Esophagus muscularis mucosa (tissue), 4 donors: ENCODE measurements around the gene TBX18. TPM values are rescaled to one million over a fixed set of nuclear protein-coding genes. Genes with fewer than 3 reads are reported as not detected.

ENCODE experiments used
- DNase-seq: peaks from one replicate; pipeline ENCODE4 v3.0.0-alpha.2; 2017; ENCODE audit errors: extremely low spot score
- H3K27ac ChIP-seq, 4 donors: fragments of 200-600 bp; sonication (generic); replicated peaks in 1 of 4; 1 replicate in 3 of 4; 2 replicates in 1 of 4; pipeline ENCODE4 v1.5.1; 2016 to 2019; ENCODE audit warnings: mild to moderate bottlenecking in 1 of 4
- H3K27me3 ChIP-seq, 4 donors: fragments of 200-600 bp; sonication (generic); one replicate each; pipeline versions ENCODE4 v1.5.1 to v1.6.0; 2016 to 2019
- H3K36me3 ChIP-seq, 4 donors: fragments of 200-600 bp; sonication (generic); one replicate each; pipeline ENCODE4 v1.5.1; 2016 to 2019
- H3K4me1 ChIP-seq, 4 donors: fragments of 200-600 bp; sonication (generic); one replicate each; pipeline ENCODE4 v1.5.1; 2016 to 2019
- H3K4me3 ChIP-seq, 4 donors: fragments of 200-600 bp; sonication (generic); 1 replicate in 2 of 4; 2 replicates in 2 of 4; pipeline ENCODE4 v1.5.1; 2016 to 2019; ENCODE audit warnings: mild to moderate bottlenecking in 4 of 4, moderate library complexity in 1 of 4
- H3K9me3 ChIP-seq, 4 donors: fragments of 200-600 bp; sonication (generic); 1 replicate in 3 of 4; 2 replicates in 1 of 4; pipeline ENCODE4 v1.5.1; 2016 to 2019
- EP300 ChIP-seq: sonication (generic); formaldehyde crosslinking; IDR thresholded peaks from one replicate; pipeline ENCODE4 v1.6.1; 2017; ENCODE audit warnings: antibody characterized with exemption
- POLR2A ChIP-seq: fragments of 450-650 bp; IDR thresholded peaks from one replicate; pipeline ENCODE4 v1.6.1; 2017; ENCODE audit warnings: antibody characterized with exemption, moderate library complexity, mild to moderate bottlenecking, low read depth
- POLR2AphosphoS5 ChIP-seq, 2 donors: sonication (generic); formaldehyde crosslinking; IDR thresholded peaks; one replicate each; pipeline ENCODE4 v1.6.1; 2017; ENCODE audit warnings: antibody characterized with exemption in 2 of 2
- WGBS: methylation state at CpG from one replicate; pipeline ENCODE4 v1.1.5; 2018; 5-methylcytosine and 5-hydroxymethylcytosine counted together
- intact Hi-C: fragments of 100-400 bp; cut with DNase I; formaldehyde crosslinking; loops from one replicate; pipeline ENCODE4 v1.15.1; 2023
- total RNA-seq, 4 donors: library from RNA; depleted of rRNA; stranded (reverse); fragments of >200 nt; gene quantifications; one replicate each; pipeline versions ENCODE4 v1.1.0 to v1.2.1, GENCODE V29; 2016
- TF ChIP-seq, protein P1 (sequence below), 3 experiments: fragments of 200-600 bp in 2 of 3; fragments of 450-650 bp in 1 of 3; sonication (generic) in 2 of 3; IDR thresholded peaks; one replicate each; pipeline ENCODE4 v1.5.1; 2017 to 2019; ENCODE audit warnings: antibody characterized with exemption in 3 of 3, mild to moderate bottlenecking in 2 of 3, moderate library complexity in 1 of 3

Gene TBX18
- total RNA-seq, 4 donors from 2014 or later, result 8.7 to 17.4 (median 11.2) TPM

DNA sequence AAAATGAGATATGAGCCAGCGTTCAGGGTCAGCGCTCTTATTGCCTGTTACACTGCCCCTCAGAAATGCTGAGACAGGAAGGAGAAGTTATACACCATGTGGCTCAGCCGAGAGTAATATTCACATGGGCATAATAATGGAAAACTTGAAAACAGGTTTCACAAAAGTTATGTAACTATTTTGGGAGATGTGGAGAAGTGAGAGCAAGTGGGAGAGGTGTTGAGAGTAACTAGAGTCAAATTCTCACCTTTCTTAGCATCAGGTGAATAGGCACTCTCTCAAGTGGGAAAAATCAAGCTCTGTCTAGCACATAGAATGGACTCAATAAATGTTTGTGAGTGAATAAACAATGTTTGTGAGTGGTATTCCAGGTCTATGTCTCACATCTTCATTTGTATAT is 94.5 kb downstream of the TBX18 start:
- intact Hi-C loops, result no loop called here
- peaks cover 0 to 6% (median 0%) of the 10 kb centered on the region in 4 donors for H3K4me1 ChIP-seq
- H3K4me3 ChIP-seq, result no peak overlapping the region
- no peaks in the 10 kb centered on the region for H3K27me3 ChIP-seq
- no peak for TF ChIP-seq POLR2AphosphoS5 (IDR thresholded peaks at IDR 0.05)
- TF ChIP-seq POLR2A, result no peak
- TF ChIP-seq, protein P1, sequence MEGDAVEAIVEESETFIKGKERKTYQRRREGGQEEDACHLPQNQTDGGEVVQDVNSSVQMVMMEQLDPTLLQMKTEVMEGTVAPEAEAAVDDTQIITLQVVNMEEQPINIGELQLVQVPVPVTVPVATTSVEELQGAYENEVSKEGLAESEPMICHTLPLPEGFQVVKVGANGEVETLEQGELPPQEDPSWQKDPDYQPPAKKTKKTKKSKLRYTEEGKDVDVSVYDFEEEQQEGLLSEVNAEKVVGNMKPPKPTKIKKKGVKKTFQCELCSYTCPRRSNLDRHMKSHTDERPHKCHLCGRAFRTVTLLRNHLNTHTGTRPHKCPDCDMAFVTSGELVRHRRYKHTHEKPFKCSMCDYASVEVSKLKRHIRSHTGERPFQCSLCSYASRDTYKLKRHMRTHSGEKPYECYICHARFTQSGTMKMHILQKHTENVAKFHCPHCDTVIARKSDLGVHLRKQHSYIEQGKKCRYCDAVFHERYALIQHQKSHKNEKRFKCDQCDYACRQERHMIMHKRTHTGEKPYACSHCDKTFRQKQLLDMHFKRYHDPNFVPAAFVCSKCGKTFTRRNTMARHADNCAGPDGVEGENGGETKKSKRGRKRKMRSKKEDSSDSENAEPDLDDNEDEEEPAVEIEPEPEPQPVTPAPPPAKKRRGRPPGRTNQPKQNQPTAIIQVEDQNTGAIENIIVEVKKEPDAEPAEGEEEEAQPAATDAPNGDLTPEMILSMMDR (IDR thresholded peaks at IDR 0.05), result no peak
- TF ChIP-seq EP300, result no peak
- 87% methylated on average over 3 of the region's 3 CpGs for WGBS
- no peak overlapping the region for H3K27ac ChIP-seq
- DNase-seq, result no peak
- no peaks in the 10 kb centered on the region for H3K36me3 ChIP-seq
- no peaks in the 10 kb centered on the region for H3K9me3 ChIP-seq

DNA sequence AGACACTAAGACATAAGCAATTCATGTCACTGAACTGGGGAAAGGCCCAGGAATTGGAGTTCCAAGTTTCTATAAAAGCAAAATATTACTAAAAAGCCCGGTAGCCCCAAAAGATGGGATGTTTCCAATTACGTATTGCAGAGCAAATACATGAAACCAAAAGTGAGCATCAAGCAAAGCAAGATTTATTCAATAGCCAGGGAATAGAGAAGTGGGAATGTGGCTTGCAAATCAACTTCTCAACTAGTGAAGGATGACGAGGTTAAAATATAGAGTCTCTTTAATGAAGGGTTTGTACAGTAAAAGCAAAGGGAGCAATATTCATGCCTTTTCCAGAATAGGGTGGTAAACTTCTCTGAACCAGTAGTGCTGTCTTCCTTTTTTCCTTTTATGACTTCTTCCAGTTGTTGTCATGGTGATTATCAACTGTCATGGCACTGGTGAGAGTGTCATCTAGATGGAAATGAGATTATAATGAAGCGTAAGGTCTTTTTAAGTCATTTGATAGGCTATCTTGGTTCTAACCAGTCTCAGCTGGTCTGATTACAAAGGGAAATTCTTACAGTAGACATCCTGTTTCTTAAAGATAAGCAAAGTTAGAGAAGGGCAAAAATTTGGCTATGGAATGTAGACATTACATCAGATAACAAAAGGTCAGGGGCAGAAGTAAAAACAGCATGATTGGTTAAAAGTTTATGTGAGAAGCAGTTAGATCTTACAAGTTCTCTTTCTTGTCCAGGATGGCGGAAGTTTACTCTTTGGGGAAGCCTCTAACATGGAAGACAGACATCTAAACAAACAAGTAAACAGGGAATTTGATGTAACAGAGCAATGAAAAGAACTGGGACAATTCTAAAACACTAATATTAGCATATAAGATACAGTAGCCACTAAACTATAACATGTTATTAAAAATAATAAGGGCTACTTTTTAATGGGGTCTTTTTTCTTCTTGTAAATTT is 96.9 kb downstream of the TBX18 start:
- H3K27me3 ChIP-seq, result no peaks in the 10 kb centered on the region
- H3K9me3 ChIP-seq, result no peaks in the 10 kb centered on the region
- H3K27ac ChIP-seq, result no peak overlapping the region
- H3K36me3 ChIP-seq, result no peaks in the 10 kb centered on the region
- peaks cover 0 to 15% (median 8%) of the 10 kb centered on the region in 4 donors for H3K4me1 ChIP-seq
- WGBS, result 84% methylated on average over 5 of the region's 5 CpGs
- no peak overlapping the region for H3K4me3 ChIP-seq
- intact Hi-C loops, result no loop called here
- TF ChIP-seq EP300 (no peak), POLR2AphosphoS5 (IDR thresholded peaks at IDR 0.05) (no peak), POLR2A (no peak)
- TF ChIP-seq, protein P1 (IDR thresholded peaks at IDR 0.05), result no peak
- no peak for DNase-seq

DNA sequence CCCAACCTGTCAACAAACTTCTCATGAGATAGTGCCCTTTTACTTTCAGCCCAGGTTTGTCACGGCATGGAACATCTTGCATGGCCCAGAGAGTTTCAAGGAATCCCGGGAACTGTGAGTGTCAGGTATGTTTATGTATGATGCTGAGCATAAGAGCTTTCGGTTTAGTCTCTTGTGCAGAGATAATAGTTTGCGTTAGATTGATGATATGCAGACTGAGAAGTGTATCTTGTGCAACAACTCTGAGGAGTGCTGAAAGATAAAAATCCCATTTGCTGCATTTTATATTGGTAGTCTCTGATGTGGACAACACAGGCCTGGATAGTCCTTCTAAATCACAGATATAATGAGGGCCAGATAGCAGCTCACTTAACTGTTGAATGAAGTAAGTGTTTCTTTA is 99.0 kb downstream of the TBX18 start:
- H3K4me1 ChIP-seq, result peaks cover 0 to 15% (median 8%) of the 10 kb centered on the region in 4 donors
- DNase-seq, result no peak
- intact Hi-C loops, result no loop called here
- no peak overlapping the region for H3K27ac ChIP-seq
- no peaks in the 10 kb centered on the region for H3K27me3 ChIP-seq
- H3K4me3 ChIP-seq, result no peak overlapping the region
- no peak for TF ChIP-seq POLR2A
- no peak for TF ChIP-seq EP300
- TF ChIP-seq, protein P1 (IDR thresholded peaks at IDR 0.05), result no peak
- no peak for TF ChIP-seq POLR2AphosphoS5 (IDR thresholded peaks at IDR 0.05)
- WGBS, result 58% methylated on average over 4 of the region's 4 CpGs
- no peaks in the 10 kb centered on the region for H3K9me3 ChIP-seq
- no peaks in the 10 kb centered on the region for H3K36me3 ChIP-seq

DNA sequence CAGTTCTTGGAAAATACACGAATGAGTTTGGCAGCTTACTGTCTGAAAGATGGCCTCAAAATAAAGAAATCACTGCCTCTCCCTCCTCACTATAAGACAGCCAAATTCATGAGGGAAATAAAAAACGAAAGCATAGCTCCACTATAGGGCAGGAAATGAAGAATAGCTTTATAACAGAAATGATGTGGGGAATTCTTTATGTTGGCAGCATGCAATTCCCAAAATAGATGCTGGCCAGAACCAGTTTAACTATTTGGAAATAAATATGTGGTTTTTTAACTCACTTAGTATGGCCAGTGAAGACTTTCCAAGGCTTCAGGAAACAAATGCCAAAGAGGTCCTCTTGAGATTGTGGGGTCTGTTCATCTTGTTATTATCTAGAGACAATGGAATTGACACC is 100.5 kb downstream of the TBX18 start:
- Histone ChIP-seq H3K27ac (no peak overlapping the region), H3K27me3 (no peaks in the 10 kb centered on the region), H3K9me3 (no peaks in the 10 kb centered on the region), H3K4me1 (peaks cover 0 to 15% (median 8%) of the 10 kb centered on the region in 4 donors), H3K36me3 (no peaks in the 10 kb centered on the region), H3K4me3 (no peak overlapping the region)
- intact Hi-C loops, result no loop called here
- no peak for DNase-seq
- TF ChIP-seq EP300, result no peak
- no peak for TF ChIP-seq POLR2AphosphoS5 (IDR thresholded peaks at IDR 0.05)
- TF ChIP-seq POLR2A, result no peak
- TF ChIP-seq, protein P1 (IDR thresholded peaks at IDR 0.05), result no peak
- WGBS, result 27% methylated on average over 2 of the region's 2 CpGs
